Activated naive CD8-positive, alpha-beta T cell treated with anti-CD3 and anti-CD28 coated beads for 36 hours (primary cell): ENCODE measurements around the gene SLC9A1. TPM values are rescaled to one million over a fixed set of nuclear protein-coding genes. Genes with fewer than 3 reads are reported as not detected.

Source experiments
- DNase-seq: peaks from one replicate; pipeline ENCODE4 v3.0.0; 2021
- H3K27ac Mint-ChIP-seq: one replicate; pipeline ENCODE4 v1.8.0; 2022; ENCODE audit warnings: mild to moderate bottlenecking, moderate library complexity, mixed read lengths
- H3K27me3 Mint-ChIP-seq: one replicate; pipeline ENCODE4 v1.8.0; 2022; ENCODE audit warnings: mild to moderate bottlenecking, mixed read lengths
- H3K36me3 Mint-ChIP-seq: one replicate; pipeline ENCODE4 v1.8.0; 2021; ENCODE audit warnings: mild to moderate bottlenecking, mixed read lengths
- H3K4me1 Mint-ChIP-seq: one replicate; pipeline ENCODE4 v1.8.0; 2021; ENCODE audit warnings: mixed read lengths
- H3K4me3 Mint-ChIP-seq: one replicate; pipeline ENCODE4 v1.8.0; 2022; ENCODE audit warnings: mild to moderate bottlenecking, moderate library complexity, mixed read lengths
- H3K9me3 Mint-ChIP-seq: one replicate; pipeline ENCODE4 v1.8.0; 2022; ENCODE audit warnings: mixed read lengths
- total RNA-seq, 2 experiments: library from RNA; stranded (reverse); gene quantifications; one replicate each; pipeline ENCODE4 v1.2.3, GENCODE V29; 2021

The SLC9A1 gene
- total RNA-seq, 2 experiments from 2014 or later: 19.8 to 22.4 TPM

- Mint-ChIP-seq H3K36me3 (peaks cover 6% of the 10 kb centered on the region), H3K4me1 (peaks cover 41% of the 10 kb centered on the region), H3K27ac (no peak overlapping the region), H3K4me3 (no peak overlapping the region), H3K27me3 (no peaks in the 10 kb centered on the region), H3K9me3 (no peaks in the 10 kb centered on the region)
- no peak for DNase-seq
These were observed 10.7 kb downstream of the SLC9A1 start for GRCh38 chr1:27144049-27144748.

GRCh38 chr1:27143401-27143800, 11.5 kb downstream of the SLC9A1 start:
- Mint-ChIP-seq H3K27me3 (no peaks in the 10 kb centered on the region), H3K27ac (peak overlapping the region; percentile 52), H3K4me3 (no peak overlapping the region), H3K4me1 (peaks cover 39% of the 10 kb centered on the region), H3K36me3 (peaks cover 6% of the 10 kb centered on the region), H3K9me3 (no peaks in the 10 kb centered on the region)
- DNase-seq: no peak

GRCh38 chr1:27142464-27142863, 12.5 kb downstream of the SLC9A1 start:
- H3K4me1 Mint-ChIP-seq: peaks cover 43% of the 10 kb centered on the region
- no peaks in the 10 kb centered on the region for H3K9me3 Mint-ChIP-seq
- no peaks in the 10 kb centered on the region for H3K27me3 Mint-ChIP-seq
- peak overlapping the region; percentile 65 for H3K27ac Mint-ChIP-seq
- H3K36me3 Mint-ChIP-seq: peaks cover 6% of the 10 kb centered on the region
- DNase-seq: peak; percentile 46
- no peak overlapping the region for H3K4me3 Mint-ChIP-seq

GRCh38 chr1:27141266-27142003, 13.5 kb downstream of the SLC9A1 start:
- DNase-seq: no peak
- Mint-ChIP-seq H3K4me3 (no peak overlapping the region), H3K36me3 (peaks cover 6% of the 10 kb centered on the region), H3K27me3 (no peaks in the 10 kb centered on the region), H3K4me1 (peaks cover 52% of the 10 kb centered on the region), H3K27ac (no peak overlapping the region), H3K9me3 (no peaks in the 10 kb centered on the region)

- no peak for DNase-seq
- Mint-ChIP-seq H3K36me3 (peaks cover under 1% of the 10 kb centered on the region), H3K4me1 (peaks cover 53% of the 10 kb centered on the region), H3K27ac (no peak overlapping the region), H3K4me3 (no peak overlapping the region), H3K27me3 (no peaks in the 10 kb centered on the region), H3K9me3 (no peaks in the 10 kb centered on the region)
These were observed 14.9 kb downstream of the SLC9A1 start for GRCh38 chr1:27139980-27140379.

- Mint-ChIP-seq H3K4me3 (no peak overlapping the region), H3K27me3 (no peaks in the 10 kb centered on the region), H3K9me3 (no peaks in the 10 kb centered on the region), H3K36me3 (peaks cover 2% of the 10 kb centered on the region), H3K4me1 (peaks cover 55% of the 10 kb centered on the region), H3K27ac (no peak overlapping the region)
- DNase-seq: no peak
These were observed 16.0 kb downstream of the SLC9A1 start for GRCh38 chr1:27138927-27139326.

GRCh38 chr1:27138368-27138767, 16.6 kb downstream of the SLC9A1 start:
- no peak for DNase-seq
- Mint-ChIP-seq H3K27ac (peak overlapping the region; percentile 98), H3K36me3 (peaks cover 2% of the 10 kb centered on the region), H3K9me3 (no peaks in the 10 kb centered on the region), H3K27me3 (no peaks in the 10 kb centered on the region), H3K4me1 (peaks cover 51% of the 10 kb centered on the region), H3K4me3 (no peak overlapping the region)

- peaks cover 43% of the 10 kb centered on the region for H3K4me1 Mint-ChIP-seq
These were observed 17.3 kb downstream of the SLC9A1 start for GRCh38 chr1:27137544-27138075.

GRCh38 chr1:27136998-27137542, 17.9 kb downstream of the SLC9A1 start:
- peak overlapping the region; percentile 98 for H3K27ac Mint-ChIP-seq
- H3K27me3 Mint-ChIP-seq: no peaks in the 10 kb centered on the region
- peak; percentile 79 for DNase-seq
- H3K4me1 Mint-ChIP-seq: peaks cover 39% of the 10 kb centered on the region
- no peaks in the 10 kb centered on the region for H3K9me3 Mint-ChIP-seq
- H3K4me3 Mint-ChIP-seq: peak overlapping the region; percentile 84
- H3K36me3 Mint-ChIP-seq: peaks cover 2% of the 10 kb centered on the region

More at GRCh38 chr1:27137544-27138075, 17.3 kb downstream of the SLC9A1 start:
- H3K27me3 Mint-ChIP-seq: no peaks in the 10 kb centered on the region
- H3K9me3 Mint-ChIP-seq: no peaks in the 10 kb centered on the region
- DNase-seq: peak; percentile 18
- H3K27ac Mint-ChIP-seq: peak overlapping the region; percentile 98
- H3K4me3 Mint-ChIP-seq: peak overlapping the region; percentile 84
- H3K36me3 Mint-ChIP-seq: peaks cover 2% of the 10 kb centered on the region

- H3K4me3 Mint-ChIP-seq: peak overlapping the region; percentile 84
- peak overlapping the region; percentile 98 for H3K27ac Mint-ChIP-seq
- peak; percentile 26 for DNase-seq
- peaks cover 33% of the 10 kb centered on the region for H3K4me1 Mint-ChIP-seq
- H3K27me3 Mint-ChIP-seq: no peaks in the 10 kb centered on the region
- peaks cover 2% of the 10 kb centered on the region for H3K36me3 Mint-ChIP-seq
- no peaks in the 10 kb centered on the region for H3K9me3 Mint-ChIP-seq
These were observed 18.7 kb downstream of the SLC9A1 start for GRCh38 chr1:27136236-27136551.

- Mint-ChIP-seq H3K27me3 (no peaks in the 10 kb centered on the region), H3K4me1 (peaks cover 33% of the 10 kb centered on the region), H3K4me3 (peak overlapping the region; percentile 84), H3K9me3 (no peaks in the 10 kb centered on the region), H3K36me3 (peaks cover 2% of the 10 kb centered on the region), H3K27ac (peak overlapping the region; percentile 98)
- DNase-seq: no peak
These were observed 19.2 kb downstream of the SLC9A1 start for GRCh38 chr1:27135541-27136235.

- no peak overlapping the region for H3K27ac Mint-ChIP-seq
- H3K4me1 Mint-ChIP-seq: peaks cover 26% of the 10 kb centered on the region
- H3K27me3 Mint-ChIP-seq: no peaks in the 10 kb centered on the region
- H3K9me3 Mint-ChIP-seq: no peaks in the 10 kb centered on the region
- no peak for DNase-seq
- peaks cover 2% of the 10 kb centered on the region for H3K36me3 Mint-ChIP-seq
- H3K4me3 Mint-ChIP-seq: no peak overlapping the region
These were observed 20.9 kb downstream of the SLC9A1 start for GRCh38 chr1:27133991-27134390.

GRCh38 chr1:27133158-27133557, 21.8 kb downstream of the SLC9A1 start:
- H3K4me3 Mint-ChIP-seq: no peak overlapping the region
- H3K27me3 Mint-ChIP-seq: no peaks in the 10 kb centered on the region
- H3K27ac Mint-ChIP-seq: no peak overlapping the region
- H3K36me3 Mint-ChIP-seq: peaks cover 2% of the 10 kb centered on the region
- peaks cover 20% of the 10 kb centered on the region for H3K4me1 Mint-ChIP-seq
- H3K9me3 Mint-ChIP-seq: no peaks in the 10 kb centered on the region
- no peak for DNase-seq

- peaks cover 2% of the 10 kb centered on the region for H3K36me3 Mint-ChIP-seq
- no peaks in the 10 kb centered on the region for H3K27me3 Mint-ChIP-seq
These were observed 22.3 kb downstream of the SLC9A1 start for GRCh38 chr1:27132624-27133023.

GRCh38 chr1:27132147-27132546, 22.8 kb downstream of the SLC9A1 start:
- H3K4me1 Mint-ChIP-seq: peaks cover 12% of the 10 kb centered on the region
- no peak overlapping the region for H3K27ac Mint-ChIP-seq
- H3K36me3 Mint-ChIP-seq: peaks cover 2% of the 10 kb centered on the region
- H3K4me3 Mint-ChIP-seq: no peak overlapping the region
- no peaks in the 10 kb centered on the region for H3K9me3 Mint-ChIP-seq
- no peaks in the 10 kb centered on the region for H3K27me3 Mint-ChIP-seq
- no peak for DNase-seq

More at GRCh38 chr1:27132624-27133023, 22.3 kb downstream of the SLC9A1 start:
- Mint-ChIP-seq H3K9me3 (no peaks in the 10 kb centered on the region), H3K4me1 (peaks cover 15% of the 10 kb centered on the region), H3K27ac (no peak overlapping the region), H3K4me3 (no peak overlapping the region)
- DNase-seq: no peak
